Effector memory CD8-positive, alpha-beta T cell (primary cell): ENCODE results near the gene SLC9A8.

Source experiments
- ATAC-seq: fragments of 150-1000 bp; cut with Tn5 transposase; replicated peaks from 2 replicates; pipeline ENCODE4 v1.10.0; 2021; ENCODE audit warnings: mild to moderate bottlenecking, moderate library complexity
- DNase-seq, 3 experiments: peaks; one replicate each; pipeline ENCODE4 v3.0.0; 2021
- H3K27ac Mint-ChIP-seq, 2 donors: one replicate each; pipeline ENCODE4 v1.8.0; 2022; ENCODE audit warnings: mild to moderate bottlenecking in 2 of 2, mixed read lengths in 2 of 2, moderate library complexity in 2 of 2
- H3K27me3 Mint-ChIP-seq, 2 donors: one replicate each; pipeline ENCODE4 v1.8.0; 2022; ENCODE audit warnings: mixed read lengths in 2 of 2
- H3K36me3 Mint-ChIP-seq: one replicate; pipeline ENCODE4 v1.8.0; 2022; ENCODE audit warnings: mild to moderate bottlenecking, moderate library complexity, mixed read lengths; ENCODE audit not compliant: insufficient read depth
- H3K4me1 Mint-ChIP-seq, 2 donors: one replicate each; pipeline ENCODE4 v1.8.0; 2022; ENCODE audit warnings: low read depth in 2 of 2, mixed read lengths in 2 of 2
- H3K4me3 Mint-ChIP-seq, 2 donors: one replicate each; pipeline ENCODE4 v1.8.0; 2022; ENCODE audit warnings: mild to moderate bottlenecking in 2 of 2, mixed read lengths in 2 of 2, moderate library complexity in 2 of 2
- H3K9me3 Mint-ChIP-seq, 2 donors: one replicate each; pipeline ENCODE4 v1.8.0; 2022; ENCODE audit warnings: mixed read lengths in 2 of 2

SLC9A8 gene

DNA sequence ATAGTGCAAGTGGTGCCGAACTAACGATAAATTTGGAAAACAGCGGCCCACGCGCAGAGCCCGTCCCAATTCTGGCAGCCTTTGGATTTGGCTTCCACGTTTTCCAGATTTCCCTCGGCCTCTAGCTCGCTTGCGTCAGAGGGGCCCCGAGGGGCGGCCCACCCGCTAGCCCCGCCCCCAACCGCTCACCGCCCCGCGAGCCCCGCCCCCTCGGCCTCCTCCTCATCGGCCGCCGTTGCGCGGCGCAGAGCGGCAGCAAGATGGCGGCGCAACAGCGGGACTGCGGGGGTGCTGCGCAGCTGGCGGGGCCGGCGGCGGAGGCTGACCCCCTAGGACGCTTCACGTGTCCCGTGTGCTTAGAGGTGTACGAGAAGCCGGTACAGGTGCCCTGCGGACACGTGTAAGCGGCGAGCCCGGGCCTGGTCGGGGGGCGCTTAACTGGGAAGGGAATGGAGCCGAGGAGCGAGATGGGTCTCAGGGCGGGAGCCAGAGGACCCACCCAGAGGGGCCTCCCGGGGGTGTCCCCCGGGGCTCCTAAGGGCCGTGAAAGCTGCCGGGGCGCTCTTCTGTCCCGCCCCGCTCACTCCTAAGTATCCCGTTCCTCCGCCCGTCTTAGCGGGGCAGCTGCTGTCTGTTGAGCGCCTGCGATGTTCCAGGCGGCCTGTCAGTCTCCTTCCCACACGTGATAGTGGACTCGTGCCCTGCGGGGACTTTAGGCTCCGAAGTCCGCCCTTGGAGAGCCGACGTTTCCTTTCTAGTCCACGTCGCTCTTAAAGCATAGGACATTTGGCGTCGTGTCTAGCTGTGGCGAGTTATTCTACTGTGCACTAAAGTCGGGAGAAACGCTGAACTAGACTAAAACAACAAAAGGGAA lies 123.8 kb downstream of the SLC9A8 start, which contains the start of gene RNF114:
TSS of gene RNF114 (plus strand) at position 245 of the 874 bp plus-strand sequence. CDS start at position 261, 16 bp downstream.
- peak within 1 kb of the TSS; percentile 94 to 97 for H3K4me3 Mint-ChIP-seq
- peaks cover 38% of the 10 kb centered on the region for H3K36me3 Mint-ChIP-seq
- DNase-seq, result peak; percentile 81 to 83 (median 83)
- H3K4me1 Mint-ChIP-seq, result peaks cover 34 to 52% of the 10 kb centered on the region in 2 donors
- H3K27ac Mint-ChIP-seq, result peak within 1 kb of the TSS; percentile 95 to 96
- H3K27me3 Mint-ChIP-seq, result no peaks in the 10 kb centered on the region
- ATAC-seq, result peak; percentile 91
- no peaks in the 10 kb centered on the region for H3K9me3 Mint-ChIP-seq

- DNase-seq (no peak), ATAC-seq (peak; percentile 5)
- no peaks in the 10 kb centered on the region for H3K27me3 Mint-ChIP-seq
- peak overlapping the region; percentile 95 to 96 for H3K27ac Mint-ChIP-seq
- H3K36me3 Mint-ChIP-seq, result peaks cover 47% of the 10 kb centered on the region
- H3K9me3 Mint-ChIP-seq, result no peaks in the 10 kb centered on the region
- H3K4me3 Mint-ChIP-seq, result peak overlapping the region; percentile 94 to 97
- peaks cover 37 to 55% of the 10 kb centered on the region in 2 donors for H3K4me1 Mint-ChIP-seq
Observed at GRCh38 chr20:49937027-49937929, 124.7 kb downstream of the SLC9A8 start.

DNA sequence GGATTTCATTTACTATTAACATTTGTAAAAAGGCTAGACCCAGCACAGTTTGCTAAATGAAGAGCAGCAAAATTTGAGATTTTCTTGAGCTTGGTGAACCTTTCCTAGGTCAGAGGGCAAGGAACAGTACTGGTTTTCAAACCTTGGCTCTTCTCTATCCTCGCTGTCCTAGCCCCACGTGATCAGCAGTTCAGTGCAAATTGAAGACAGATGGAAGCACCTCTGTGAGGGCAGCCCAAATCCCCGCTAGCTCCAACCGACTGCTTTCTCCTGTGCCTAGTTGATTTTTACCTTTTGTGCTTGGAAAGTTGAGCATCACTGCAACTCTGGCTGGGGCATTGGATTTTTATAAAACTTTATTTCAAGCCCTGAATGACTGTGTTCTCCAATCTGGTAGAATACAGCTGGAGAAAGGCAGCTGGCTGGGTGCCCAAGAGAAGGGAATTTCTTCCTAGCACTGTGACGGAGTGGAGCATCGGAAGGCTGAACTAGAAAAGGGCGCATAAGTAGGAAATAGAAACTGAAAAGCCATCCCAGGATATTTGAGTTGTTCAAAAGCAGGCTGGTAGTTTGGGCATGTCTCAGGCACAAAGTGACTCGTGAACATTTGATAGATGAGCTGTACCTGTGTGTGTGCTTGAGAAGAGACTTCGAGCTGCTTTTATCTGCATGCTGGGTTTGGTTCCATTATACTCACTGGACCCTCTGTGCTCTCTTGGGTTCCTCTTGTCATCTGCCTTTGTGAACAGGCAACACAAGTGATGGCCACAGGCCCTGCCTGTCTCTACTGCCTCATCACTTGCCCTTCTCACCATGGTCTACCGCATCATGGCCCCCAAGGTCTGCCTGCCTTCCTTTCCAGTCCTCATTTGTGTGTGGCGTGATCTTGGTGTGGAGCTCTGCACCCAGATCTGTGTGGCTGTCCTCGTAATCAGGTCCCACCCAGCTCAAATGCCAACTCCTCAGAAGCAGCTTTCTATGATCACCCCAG lies 125.8 kb downstream of the SLC9A8 start:
- Mint-ChIP-seq H3K4me1 (peaks cover 37 to 55% of the 10 kb centered on the region in 2 donors), H3K4me3 (peak overlapping the region; percentile 94 to 97), H3K36me3 (peaks cover 59% of the 10 kb centered on the region), H3K27ac (peak overlapping the region; percentile 81 to 84), H3K9me3 (no peaks in the 10 kb centered on the region), H3K27me3 (no peaks in the 10 kb centered on the region)
- ATAC-seq (no peak), DNase-seq (no peak)

DNA sequence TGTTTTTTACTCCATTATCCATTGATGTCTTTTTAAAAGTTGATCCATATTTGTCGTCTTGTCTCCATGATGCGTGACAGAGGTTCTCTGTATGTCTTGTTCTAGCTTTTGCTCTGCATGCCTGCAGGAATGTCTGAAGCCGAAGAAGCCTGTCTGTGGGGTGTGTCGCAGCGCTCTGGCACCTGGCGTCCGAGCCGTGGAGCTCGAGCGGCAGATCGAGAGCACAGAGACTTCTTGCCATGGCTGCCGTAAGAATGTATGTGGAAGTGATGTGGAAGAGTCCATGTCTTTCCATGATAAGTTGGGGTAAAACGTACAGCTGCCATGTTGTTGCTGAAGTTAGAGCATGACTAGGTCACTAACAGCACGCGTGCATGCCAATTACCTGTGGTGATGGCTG lies 128.8 kb downstream of the SLC9A8 start:
- no peak overlapping the region for H3K27ac Mint-ChIP-seq
- H3K9me3 Mint-ChIP-seq, result no peaks in the 10 kb centered on the region
- ATAC-seq (no peak), DNase-seq (no peak)
- no peaks in the 10 kb centered on the region for H3K27me3 Mint-ChIP-seq
- peaks cover 42 to 51% of the 10 kb centered on the region in 2 donors for H3K4me1 Mint-ChIP-seq
- H3K4me3 Mint-ChIP-seq, result no peak overlapping the region
- peaks cover 76% of the 10 kb centered on the region for H3K36me3 Mint-ChIP-seq
